Activated CD4-positive, alpha-beta memory T cell treated with anti-CD3 and anti-CD28 coated beads for 36 hours (primary cell): ENCODE measurements around the gene IQCK. TPM values are rescaled to one million over a fixed set of nuclear protein-coding genes. Genes with fewer than 3 reads are reported as not detected.
A peak's percentile ranks its signal among the peaks of the same experiment; 100 is the strongest.

Experiments
- CTCF ChIA-PET: fragments of 350-600 bp; sonication (Branson Sonifier 250); formaldehyde crosslinking; loops from one replicate; lab custom pipeline; 2021; ENCODE audit warnings: antibody characterized with exemption, inconsistent platforms; lab: Charles Lee
- POLR2A ChIA-PET: fragments of 350-600 bp; sonication (Branson Sonifier 250); formaldehyde crosslinking; loops from one replicate; lab custom pipeline; 2021; ENCODE audit warnings: antibody characterized with exemption; lab: Charles Lee
- DNase-seq: peaks from one replicate; pipeline ENCODE4 v3.0.0-alpha.2; 2020
- H3K27ac Mint-ChIP-seq: one replicate; pipeline ENCODE4 v1.8.0; 2021; ENCODE audit warnings: mixed read lengths
- H3K27me3 Mint-ChIP-seq: one replicate; pipeline ENCODE4 v1.8.0; 2021; ENCODE audit warnings: mixed read lengths
- H3K36me3 Mint-ChIP-seq: one replicate; pipeline ENCODE4 v1.8.0; 2021; ENCODE audit warnings: mixed read lengths
- H3K4me1 Mint-ChIP-seq: one replicate; pipeline ENCODE4 v1.8.0; 2021; ENCODE audit warnings: low read depth, mixed read lengths
- H3K4me3 Mint-ChIP-seq: one replicate; pipeline ENCODE4 v1.8.0; 2021; ENCODE audit warnings: mild to moderate bottlenecking, mixed read lengths
- H3K9me3 Mint-ChIP-seq: one replicate; pipeline ENCODE4 v1.8.0; 2021; ENCODE audit warnings: mixed read lengths
- intact Hi-C: fragments of 100-400 bp; cut with micrococcal nuclease; formaldehyde crosslinking; loops from one replicate; pipeline ENCODE4 v1.15.1; 2023
- total RNA-seq, 2 experiments: library from RNA; stranded (reverse); gene quantifications; one replicate each; pipeline ENCODE4 v1.2.3, GENCODE V29; 2021

The IQCK gene
- total RNA-seq, 2 experiments from 2014 or later = 2.2 to 3.0 TPM

- H3K9me3 Mint-ChIP-seq = peaks cover 16% of the 10 kb centered on the region
- POLR2A ChIA-PET = no interaction called here
Measured at GRCh38 chr16:19802612-19803011, 84.5 kb downstream of the IQCK start.

GRCh38 chr16:19804538-19805323 is 86.7 kb downstream of the IQCK start:
- H3K4me1 Mint-ChIP-seq = peaks cover 11% of the 10 kb centered on the region
- H3K27me3 Mint-ChIP-seq = no peaks in the 10 kb centered on the region
- peak; percentile 54 for DNase-seq
- H3K9me3 Mint-ChIP-seq = peaks cover 16% of the 10 kb centered on the region
- CTCF ChIA-PET = no interaction called here
- H3K4me3 Mint-ChIP-seq = peak overlapping the region; percentile 33
- no peaks in the 10 kb centered on the region for H3K36me3 Mint-ChIP-seq
- intact Hi-C loops = no loop called here
- peak overlapping the region; percentile 21 for H3K27ac Mint-ChIP-seq
- POLR2A ChIA-PET = no interaction called here

More at GRCh38 chr16:19802612-19803011, 84.5 kb downstream of the IQCK start:
- no peak for DNase-seq
- H3K4me1 Mint-ChIP-seq = peaks cover 11% of the 10 kb centered on the region
- intact Hi-C loops = no loop called here
- no peaks in the 10 kb centered on the region for H3K27me3 Mint-ChIP-seq
- no peaks in the 10 kb centered on the region for H3K36me3 Mint-ChIP-seq
- CTCF ChIA-PET = no interaction called here
- H3K4me3 Mint-ChIP-seq = no peak overlapping the region
- H3K27ac Mint-ChIP-seq = no peak overlapping the region

GRCh38 chr16:19805459-19806162 is 87.5 kb downstream of the IQCK start:
- DNase-seq = no peak
- ChIA-PET POLR2A (no interaction called here), CTCF (no interaction called here)
- intact Hi-C loops = no loop called here
- Mint-ChIP-seq H3K9me3 (peaks cover 16% of the 10 kb centered on the region), H3K27ac (peak overlapping the region; percentile 21), H3K4me3 (no peak overlapping the region), H3K4me1 (peaks cover 11% of the 10 kb centered on the region), H3K36me3 (no peaks in the 10 kb centered on the region), H3K27me3 (no peaks in the 10 kb centered on the region)

GRCh38 chr16:19808061-19808641 is 90.1 kb downstream of the IQCK start:
- Mint-ChIP-seq H3K9me3 (peaks cover 23% of the 10 kb centered on the region), H3K4me3 (no peak overlapping the region), H3K27me3 (no peaks in the 10 kb centered on the region), H3K36me3 (no peaks in the 10 kb centered on the region), H3K27ac (no peak overlapping the region), H3K4me1 (peaks cover 11% of the 10 kb centered on the region)
- DNase-seq = peak; percentile 23
- ChIA-PET CTCF (no interaction called here), POLR2A (no interaction called here)
- intact Hi-C loops = no loop called here

GRCh38 chr16:19809121-19809635 is 91.1 kb downstream of the IQCK start:
- CTCF ChIA-PET = no interaction called here

GRCh38 chr16:19809693-19810092 is 91.6 kb downstream of the IQCK start:
- H3K4me1 Mint-ChIP-seq = peaks cover 6% of the 10 kb centered on the region
- H3K4me3 Mint-ChIP-seq = no peak overlapping the region
- H3K27ac Mint-ChIP-seq = no peak overlapping the region
- H3K36me3 Mint-ChIP-seq = no peaks in the 10 kb centered on the region
- no peak for DNase-seq
- intact Hi-C loops = no loop called here
- H3K27me3 Mint-ChIP-seq = no peaks in the 10 kb centered on the region
- POLR2A ChIA-PET = interaction anchor here (0.6 kb wide), 1 partner anchor 79 kb away, joined by 4 read pairs; no protein-coding TSS in a partner anchor
- CTCF ChIA-PET = no interaction called here
- peaks cover 27% of the 10 kb centered on the region for H3K9me3 Mint-ChIP-seq

More at GRCh38 chr16:19809121-19809635, 91.1 kb downstream of the IQCK start:
- Mint-ChIP-seq H3K4me1 (peaks cover 9% of the 10 kb centered on the region), H3K4me3 (no peak overlapping the region), H3K27ac (no peak overlapping the region), H3K9me3 (peaks cover 27% of the 10 kb centered on the region), H3K36me3 (no peaks in the 10 kb centered on the region), H3K27me3 (no peaks in the 10 kb centered on the region)
- DNase-seq = no peak
- POLR2A ChIA-PET = interaction anchor here (0.6 kb wide), 1 partner anchor 79 kb away, joined by 4 read pairs; no protein-coding TSS in a partner anchor
- intact Hi-C loops = no loop called here

- Mint-ChIP-seq H3K4me3 (no peak overlapping the region), H3K27me3 (no peaks in the 10 kb centered on the region), H3K4me1 (no peaks in the 10 kb centered on the region), H3K9me3 (peaks cover 15% of the 10 kb centered on the region), H3K27ac (no peak overlapping the region), H3K36me3 (no peaks in the 10 kb centered on the region)
- intact Hi-C loops = no loop called here
- DNase-seq = no peak
- ChIA-PET CTCF (no interaction called here), POLR2A (no interaction called here)
Measured at GRCh38 chr16:19810817-19811731, 93.0 kb downstream of the IQCK start.

GRCh38 chr16:19812986-19813385 is 94.9 kb downstream of the IQCK start:
- ChIA-PET CTCF (no interaction called here), POLR2A (no interaction called here)
- intact Hi-C loops = no loop called here
- no peak overlapping the region for H3K27ac Mint-ChIP-seq
- H3K27me3 Mint-ChIP-seq = no peaks in the 10 kb centered on the region
- H3K4me3 Mint-ChIP-seq = no peak overlapping the region
- peaks cover 11% of the 10 kb centered on the region for H3K9me3 Mint-ChIP-seq
- no peaks in the 10 kb centered on the region for H3K4me1 Mint-ChIP-seq
- no peaks in the 10 kb centered on the region for H3K36me3 Mint-ChIP-seq
- no peak for DNase-seq

- CTCF ChIA-PET = no interaction called here
Measured at GRCh38 chr16:19815418-19815817, 97.3 kb downstream of the IQCK start.

GRCh38 chr16:19817122-19817521 is 99.1 kb downstream of the IQCK start:
- H3K36me3 Mint-ChIP-seq = no peaks in the 10 kb centered on the region
- no peak for DNase-seq
- POLR2A ChIA-PET = no interaction called here
- H3K4me1 Mint-ChIP-seq = no peaks in the 10 kb centered on the region
- H3K4me3 Mint-ChIP-seq = no peak overlapping the region
- no peak overlapping the region for H3K27ac Mint-ChIP-seq
- peaks cover 11% of the 10 kb centered on the region for H3K9me3 Mint-ChIP-seq
- intact Hi-C loops = no loop called here
- CTCF ChIA-PET = no interaction called here
- H3K27me3 Mint-ChIP-seq = no peaks in the 10 kb centered on the region

More at GRCh38 chr16:19815418-19815817, 97.3 kb downstream of the IQCK start:
- intact Hi-C loops = no loop called here
- no peaks in the 10 kb centered on the region for H3K36me3 Mint-ChIP-seq
- POLR2A ChIA-PET = no interaction called here
- peaks cover 11% of the 10 kb centered on the region for H3K9me3 Mint-ChIP-seq
- H3K27me3 Mint-ChIP-seq = no peaks in the 10 kb centered on the region
- no peak overlapping the region for H3K27ac Mint-ChIP-seq
- no peak for DNase-seq
- no peaks in the 10 kb centered on the region for H3K4me1 Mint-ChIP-seq
- H3K4me3 Mint-ChIP-seq = no peak overlapping the region

GRCh38 chr16:19817875-19818274 is 99.8 kb downstream of the IQCK start:
- Mint-ChIP-seq H3K27ac (no peak overlapping the region), H3K4me3 (no peak overlapping the region), H3K27me3 (no peaks in the 10 kb centered on the region), H3K4me1 (no peaks in the 10 kb centered on the region), H3K9me3 (peaks cover 6% of the 10 kb centered on the region), H3K36me3 (no peaks in the 10 kb centered on the region)
- no peak for DNase-seq
- intact Hi-C loops = no loop called here
- ChIA-PET POLR2A (no interaction called here), CTCF (no interaction called here)
